Hepatocyte (in vitro differentiated cells): ENCODE results near the gene KCNN2. TPM values are rescaled to one million over a fixed set of nuclear protein-coding genes. Genes with fewer than 3 reads are reported as not detected.

Source experiments
- DNase-seq: peaks from one replicate; pipeline ENCODE4 v3.0.0-alpha.2; 2016; ENCODE audit warnings: low spot score
- H2AFZ ChIP-seq: fragments of 200-600 bp; sonication (generic); 2 replicates; pipeline ENCODE4 v1.6.0; 2016; ENCODE audit warnings: antibody characterized with exemption, mild to moderate bottlenecking
- H3K27ac ChIP-seq: fragments of 200-600 bp; sonication (generic); 2 replicates; pipeline ENCODE4 v1.5.1; 2016; ENCODE audit warnings: mild to moderate bottlenecking
- H3K27me3 ChIP-seq: fragments of 200-600 bp; sonication (generic); 2 replicates; pipeline ENCODE4 v1.6.1; 2016
- H3K36me3 ChIP-seq: fragments of 200-600 bp; sonication (generic); replicated peaks from 2 replicates; pipeline ENCODE4 v1.5.1; 2016; ENCODE audit warnings: low read depth; ENCODE audit not compliant: insufficient read depth
- H3K4me1 ChIP-seq: fragments of 200-600 bp; sonication (generic); 2 replicates; pipeline ENCODE4 v1.5.1; 2016; ENCODE audit warnings: mild to moderate bottlenecking, moderate library complexity; ENCODE audit not compliant: insufficient read depth
- H3K4me2 ChIP-seq: fragments of 200-600 bp; sonication (generic); 2 replicates; pipeline ENCODE4 v1.6.0; 2016
- H3K4me3 ChIP-seq: fragments of 200-600 bp; sonication (generic); 2 replicates; pipeline ENCODE4 v1.5.1; 2016; ENCODE audit warnings: mild to moderate bottlenecking
- H3K79me2 ChIP-seq: fragments of 200-600 bp; sonication (generic); 2 replicates; pipeline ENCODE4 v1.6.0; 2017; ENCODE audit warnings: mild to moderate bottlenecking
- H3K9me2 ChIP-seq: fragments of 200-600 bp; sonication (generic); replicated peaks from 2 replicates; pipeline ENCODE4 v1.6.0; 2017; ENCODE audit warnings: mild to moderate bottlenecking; ENCODE audit not compliant: insufficient read depth
- H3K9me3 ChIP-seq: fragments of 200-600 bp; sonication (generic); 2 replicates; pipeline ENCODE4 v1.5.1; 2016; ENCODE audit warnings: low read depth, mild to moderate bottlenecking
- H4K20me1 ChIP-seq: fragments of 200-600 bp; sonication (generic); 2 replicates; pipeline ENCODE4 v1.6.0; 2016; ENCODE audit warnings: mild to moderate bottlenecking; ENCODE audit not compliant: insufficient read depth, poor library complexity, severe bottlenecking
- EZH2 ChIP-seq: fragments of 200-600 bp; sonication (generic); IDR thresholded peaks from 2 replicates; pipeline ENCODE4 v1.6.1; 2016; ENCODE audit warnings: antibody characterized with exemption, mild to moderate bottlenecking, borderline replicate concordance
- EZH2phosphoT487 ChIP-seq: fragments of 200-600 bp; sonication (generic); IDR thresholded peaks from one replicate; pipeline ENCODE4 v1.6.1; 2018; ENCODE audit warnings: antibody characterized with exemption, mild to moderate bottlenecking, low read depth, moderate library complexity; ENCODE audit not compliant: unreplicated experiment, severe bottlenecking
- WGBS: methylation state at CpG from one replicate; pipeline ENCODE4 v1.1.6; 2016; ENCODE audit warnings: low lambda C conversion rate; ENCODE audit errors: missing lambda C conversion rate; 5-methylcytosine and 5-hydroxymethylcytosine counted together
- polyA plus RNA-seq: library from polyadenylated mRNA; unstranded; fragments of >200 nt; fragmentation: Nextera tagmentation; extraction: Ambion mirVana; gene quantifications from 2 replicates; pipeline ENCODE4 v1.2.1, GENCODE V29; 2016
- total RNA-seq: library from RNA; depleted of rRNA; stranded (reverse); fragments of >200 nt; gene quantifications from 2 replicates; pipeline ENCODE4 v1.2.3, GENCODE V29; 2014
- TF ChIP-seq, protein P1 (sequence below): fragments of 200-600 bp; sonication (generic); IDR thresholded peaks from 2 replicates; pipeline ENCODE4 v1.5.1; 2016; ENCODE audit warnings: antibody characterized with exemption, mild to moderate bottlenecking; ENCODE audit not compliant: poor library complexity

The KCNN2 gene
- total and polyA plus RNA-seq, 2 experiments from 2014 or later = 3.9 to 6.4 TPM

DNA sequence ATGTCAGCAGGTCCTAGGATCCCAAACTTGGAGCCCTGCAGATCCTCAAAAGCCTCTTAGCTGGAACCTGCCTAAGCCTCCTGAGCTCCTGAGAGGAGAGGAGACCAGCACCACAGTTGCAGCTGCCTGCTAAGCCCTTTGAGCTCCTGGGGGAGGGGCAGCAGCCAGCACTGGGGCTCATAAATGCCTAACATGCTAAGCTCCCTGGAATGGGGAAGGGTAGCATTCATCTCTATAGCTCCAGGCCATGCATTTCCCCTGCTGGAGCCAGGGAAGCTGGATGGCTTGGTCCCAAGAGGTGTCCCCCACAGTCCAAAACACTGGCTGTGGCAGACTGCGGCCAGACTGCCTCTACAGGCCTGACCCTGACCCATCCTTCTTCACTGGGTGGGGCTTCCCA is 182.7 kb downstream of the KCNN2 start:
- Histone ChIP-seq H3K27ac (no peak overlapping the region), H4K20me1 (no peaks in the 10 kb centered on the region), H3K36me3 (no peaks in the 10 kb centered on the region), H3K9me3 (no peaks in the 10 kb centered on the region), H3K4me3 (no peak overlapping the region), H3K9me2 (no peaks in the 10 kb centered on the region), H3K27me3 (no peaks in the 10 kb centered on the region), H3K4me2 (no peak overlapping the region), H3K4me1 (no peaks in the 10 kb centered on the region), H3K79me2 (no peaks in the 10 kb centered on the region), H2AFZ (no peak overlapping the region)
- 64% methylated on average over 1 of the region's 1 CpG for WGBS
- no peak for TF ChIP-seq EZH2
- TF ChIP-seq EZH2phosphoT487 = no peak
- TF ChIP-seq, protein P1, sequence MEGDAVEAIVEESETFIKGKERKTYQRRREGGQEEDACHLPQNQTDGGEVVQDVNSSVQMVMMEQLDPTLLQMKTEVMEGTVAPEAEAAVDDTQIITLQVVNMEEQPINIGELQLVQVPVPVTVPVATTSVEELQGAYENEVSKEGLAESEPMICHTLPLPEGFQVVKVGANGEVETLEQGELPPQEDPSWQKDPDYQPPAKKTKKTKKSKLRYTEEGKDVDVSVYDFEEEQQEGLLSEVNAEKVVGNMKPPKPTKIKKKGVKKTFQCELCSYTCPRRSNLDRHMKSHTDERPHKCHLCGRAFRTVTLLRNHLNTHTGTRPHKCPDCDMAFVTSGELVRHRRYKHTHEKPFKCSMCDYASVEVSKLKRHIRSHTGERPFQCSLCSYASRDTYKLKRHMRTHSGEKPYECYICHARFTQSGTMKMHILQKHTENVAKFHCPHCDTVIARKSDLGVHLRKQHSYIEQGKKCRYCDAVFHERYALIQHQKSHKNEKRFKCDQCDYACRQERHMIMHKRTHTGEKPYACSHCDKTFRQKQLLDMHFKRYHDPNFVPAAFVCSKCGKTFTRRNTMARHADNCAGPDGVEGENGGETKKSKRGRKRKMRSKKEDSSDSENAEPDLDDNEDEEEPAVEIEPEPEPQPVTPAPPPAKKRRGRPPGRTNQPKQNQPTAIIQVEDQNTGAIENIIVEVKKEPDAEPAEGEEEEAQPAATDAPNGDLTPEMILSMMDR = no peak
- peak; percentile 22 for DNase-seq
